ENCODE measurements around the gene CSMD2.
A peak's percentile ranks its signal among the peaks of the same experiment; 100 is the strongest.

CSMD2 gene

GRCh38 chr1:33709174-33709782, 455.8 kb downstream of the CSMD2 start:
- DNase-seq: no peak

GRCh38 chr1:33706634-33707255, 458.3 kb downstream of the CSMD2 start:
- DNase-seq: no peak

DNA sequence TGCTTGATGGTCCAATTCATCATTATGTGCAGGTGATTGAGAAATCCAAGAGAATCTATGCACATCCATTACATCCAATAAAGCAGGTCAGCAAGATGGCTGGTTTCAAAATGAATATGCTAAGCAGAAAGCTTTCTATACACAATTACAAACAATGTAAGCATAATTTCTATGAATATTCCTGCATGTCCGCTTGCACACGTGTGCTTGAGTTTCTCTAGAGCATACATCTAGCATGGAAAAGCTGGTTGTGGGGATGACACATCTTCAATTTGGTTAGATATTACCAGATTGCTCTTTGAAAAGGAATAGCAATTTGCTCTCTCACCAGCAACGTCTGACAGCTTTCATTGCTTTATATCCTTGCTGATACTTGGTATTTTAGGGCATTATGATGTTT, 461.6 kb downstream of the CSMD2 start:
- DNase-seq: no peak

GRCh38 chr1:33698361-33699035, 466.5 kb downstream of the CSMD2 start:
- peak; percentile 37 for DNase-seq

GRCh38 chr1:33697816-33698215, 467.2 kb downstream of the CSMD2 start:
- no peak for DNase-seq

DNA sequence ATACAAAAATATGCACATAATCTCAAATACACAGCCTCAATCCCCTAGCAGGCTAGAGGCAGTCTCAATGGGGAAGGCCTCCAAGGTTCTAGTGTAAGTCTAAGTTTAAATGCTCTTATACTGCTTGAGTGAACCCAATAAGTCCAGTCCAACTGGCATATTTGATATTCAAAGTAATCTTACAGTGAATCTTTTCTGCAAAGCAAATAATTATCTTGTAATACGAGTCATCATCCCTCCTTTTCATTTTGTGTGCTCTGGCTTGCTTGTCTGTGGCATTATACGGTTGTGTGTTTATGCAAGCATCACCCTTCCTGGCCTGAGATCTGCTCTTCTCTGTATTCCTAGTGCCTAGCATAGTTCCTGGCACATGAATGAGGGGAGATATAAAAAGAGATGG, 468.1 kb downstream of the CSMD2 start:
- no peak for DNase-seq

DNA sequence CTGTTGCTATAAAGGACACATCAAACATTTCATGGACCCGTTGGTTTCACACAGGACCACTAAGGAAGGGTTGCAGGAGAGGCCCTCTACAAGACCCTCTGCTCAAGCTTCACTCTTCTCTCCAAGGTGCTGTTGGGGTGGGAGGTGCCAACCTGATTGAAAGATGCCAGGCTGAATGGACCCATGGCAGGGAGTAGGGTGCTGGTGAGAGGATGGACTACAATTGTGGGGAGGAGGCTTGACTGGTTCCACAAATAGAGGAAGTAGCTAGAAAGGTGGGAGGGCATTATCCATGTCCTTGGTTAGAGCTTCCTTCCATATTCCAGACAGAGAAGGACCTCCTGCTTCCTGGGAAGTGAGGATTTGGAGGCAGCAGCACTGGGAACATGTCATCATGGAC, 468.7 kb downstream of the CSMD2 start:
- no peak for DNase-seq

- no peak for DNase-seq
Observed at GRCh38 chr1:33692206-33693188, 472.5 kb downstream of the CSMD2 start.

GRCh38 chr1:33687000-33687399, 478.0 kb downstream of the CSMD2 start:
- DNase-seq: no peak

- no peak for DNase-seq
Observed at GRCh38 chr1:33686551-33686950, 478.5 kb downstream of the CSMD2 start.

DNA sequence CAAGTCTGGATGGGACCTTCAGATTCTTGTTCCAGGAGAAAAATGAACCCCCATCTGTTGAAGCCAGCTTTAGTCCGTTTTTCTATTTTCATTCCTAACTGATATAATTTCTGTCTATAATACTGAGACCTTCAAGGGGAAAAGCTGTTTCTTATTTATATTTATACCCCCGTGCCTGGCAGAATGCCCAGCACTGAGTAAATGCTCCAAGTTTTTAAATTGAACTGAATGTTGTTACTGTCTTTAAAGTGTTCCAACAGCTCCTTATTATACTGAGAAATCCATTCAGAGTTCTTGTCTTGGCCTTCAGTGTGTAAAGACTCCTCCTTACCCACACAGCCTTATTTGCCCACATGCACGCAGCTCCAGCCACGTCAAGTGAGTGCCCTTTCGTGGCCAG, 479.8 kb downstream of the CSMD2 start:
- no peak for DNase-seq

GRCh38 chr1:33684396-33685179, 480.4 kb downstream of the CSMD2 start:
- DNase-seq: no peak

DNA sequence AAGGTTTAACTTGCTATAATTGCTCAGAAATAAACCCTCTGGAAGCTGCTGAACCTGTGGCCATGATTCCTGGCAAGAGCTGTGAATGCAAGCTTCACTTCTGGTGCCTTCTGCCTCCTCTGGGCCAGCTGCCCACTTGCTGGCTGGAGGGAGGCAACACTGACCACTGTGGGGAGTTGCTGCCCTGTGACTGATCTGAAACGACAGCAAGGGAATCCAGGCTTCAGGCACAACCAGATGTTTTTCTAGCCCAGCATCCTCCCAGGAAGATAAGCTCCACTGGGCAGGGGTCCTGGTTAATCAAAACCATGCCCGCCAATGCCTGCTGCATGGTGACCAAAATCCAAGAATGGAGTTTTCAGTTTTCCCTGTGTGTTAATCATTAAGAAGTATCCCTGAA, 481.1 kb downstream of the CSMD2 start:
- no peak for DNase-seq

- no peak for DNase-seq
Observed at GRCh38 chr1:33682371-33682770, 482.7 kb downstream of the CSMD2 start.

- DNase-seq: no peak
Observed at GRCh38 chr1:33680281-33680840, 484.7 kb downstream of the CSMD2 start.

DNA sequence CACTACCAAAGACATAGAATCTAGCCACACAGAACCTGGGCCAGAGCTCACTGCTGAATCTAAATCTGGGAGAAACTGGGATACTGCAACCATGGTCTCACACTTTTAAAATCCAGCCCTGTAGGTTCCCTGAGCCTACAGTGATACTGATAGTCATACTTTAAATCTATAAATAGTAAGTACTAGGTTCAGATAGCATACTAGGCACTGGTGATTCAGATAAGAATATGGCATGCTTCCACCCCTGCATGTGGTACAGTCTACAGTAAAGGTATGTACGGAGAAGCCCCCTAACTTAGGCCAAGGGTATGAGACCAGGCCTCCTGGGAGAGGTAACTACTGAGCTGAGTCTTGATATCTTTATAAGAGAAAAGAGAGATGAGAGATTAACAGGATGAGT, 494.5 kb downstream of the CSMD2 start:
- DNase-seq: no peak

- DNase-seq: no peak
Observed at GRCh38 chr1:33668695-33669094, 496.3 kb downstream of the CSMD2 start.

DNA sequence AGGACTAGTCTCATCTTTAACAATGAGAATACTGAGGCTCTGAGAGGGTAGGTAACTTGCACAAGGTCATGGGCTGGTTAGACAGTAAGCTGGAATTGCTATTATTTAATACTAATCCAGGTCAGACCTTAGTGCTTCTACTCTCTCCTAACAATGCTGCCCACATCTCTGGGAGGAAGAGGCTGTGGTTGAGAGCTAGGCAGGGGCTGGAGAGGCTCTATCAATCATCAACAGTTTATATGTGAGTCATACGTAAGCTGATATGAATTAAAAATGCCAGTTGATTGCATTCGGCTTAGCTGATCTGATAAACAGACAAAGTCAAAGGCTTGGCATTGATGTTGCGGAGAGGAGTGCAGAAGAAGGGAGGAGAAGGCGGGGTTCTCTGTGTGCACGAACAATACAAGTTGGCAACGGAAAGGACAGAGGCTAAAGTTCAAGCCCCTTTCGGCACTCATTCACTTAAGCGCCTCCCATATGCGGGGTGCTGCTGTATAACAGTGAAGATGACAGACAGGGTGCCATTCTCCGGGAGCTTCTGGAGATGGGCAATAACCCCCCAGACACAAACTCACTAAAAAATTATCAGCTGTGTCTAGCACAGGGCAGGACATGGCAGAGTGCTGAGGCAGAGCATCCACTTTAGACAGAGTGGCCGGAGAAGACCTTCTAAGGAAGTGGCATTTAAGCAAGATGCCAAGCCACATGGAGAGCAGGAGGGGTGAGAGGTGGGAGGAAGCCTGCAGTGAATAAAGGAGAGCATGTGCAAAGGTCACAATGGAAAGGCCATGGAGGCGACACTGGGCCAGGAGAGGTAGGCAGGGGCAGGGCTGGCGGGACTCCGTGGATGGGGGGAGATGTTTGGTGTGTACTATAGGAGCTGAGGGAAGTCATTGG, 497.4 kb downstream of the CSMD2 start:
- no peak for DNase-seq

DNA sequence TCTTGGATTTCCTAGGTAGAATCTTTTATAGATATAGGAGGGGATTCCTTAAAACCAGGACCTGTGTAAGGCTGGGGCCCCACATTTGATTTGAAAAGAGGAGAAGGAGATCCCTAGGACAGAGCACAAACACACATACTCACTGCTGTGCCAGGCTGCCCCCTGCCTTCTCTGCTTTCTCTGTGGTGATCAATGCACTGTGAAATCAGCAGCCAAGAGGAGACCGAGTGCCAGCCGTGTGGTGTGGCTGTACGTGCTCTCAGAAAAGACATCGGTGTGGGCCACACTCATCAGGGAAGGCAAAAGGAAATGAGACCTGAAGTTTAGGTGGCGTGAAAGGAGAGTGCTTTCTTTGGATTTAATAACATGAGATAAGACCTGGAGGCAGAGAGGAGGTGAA, 498.4 kb downstream of the CSMD2 start:
- no peak for DNase-seq

DNA sequence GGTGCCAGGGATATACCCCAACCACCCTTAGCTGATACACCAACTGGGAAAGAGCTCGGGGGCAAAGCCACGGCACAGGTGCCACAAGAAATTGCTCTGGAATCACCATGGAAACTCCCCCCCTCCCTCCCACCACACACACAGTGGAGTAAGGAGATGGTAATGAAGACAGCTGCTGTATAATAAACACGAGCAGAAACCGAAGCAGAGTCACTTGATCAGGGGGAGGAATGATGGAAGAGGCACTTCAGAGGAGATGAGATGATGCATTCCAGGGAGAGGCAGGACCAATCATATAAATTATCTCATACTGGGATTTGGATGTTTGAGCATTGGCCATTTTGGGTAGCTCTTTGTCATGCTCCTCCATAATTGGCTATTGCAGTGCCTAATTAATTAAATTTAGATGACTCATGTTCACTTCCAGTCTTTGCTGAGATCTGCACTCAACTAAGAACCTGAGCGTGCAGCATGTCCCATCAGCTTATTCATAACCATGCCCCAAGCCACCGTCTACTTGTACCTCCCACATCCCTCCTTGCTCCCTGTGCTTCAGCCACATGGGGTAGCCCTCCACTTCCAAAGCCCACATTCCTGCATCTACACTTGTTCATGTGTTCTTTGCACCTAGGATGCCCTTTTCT, 503.1 kb downstream of the CSMD2 start:
- DNase-seq: peak; percentile 62

- no peak for DNase-seq
Observed at GRCh38 chr1:33660956-33661355, 504.1 kb downstream of the CSMD2 start.
